ENCODE results near the gene KRT71.

The KRT71 gene

GRCh38 chr12:52539083-52539820, 13.7 kb downstream of the KRT71 start:
- no peaks in the 10 kb centered on the region for H3K27me3 ChIP-seq (ENCODE audit: control insufficient read depth, low read length)
- TF ChIP-seq CTCF (IDR thresholded peaks at IDR 0.05; ENCODE audit: low read depth, low read length, poor library complexity, severe bottlenecking) (no peak), EZH2phosphoT487 (IDR thresholded peaks at IDR 0.05; ENCODE audit: borderline replicate concordance, low read length) (no peak)

DNA sequence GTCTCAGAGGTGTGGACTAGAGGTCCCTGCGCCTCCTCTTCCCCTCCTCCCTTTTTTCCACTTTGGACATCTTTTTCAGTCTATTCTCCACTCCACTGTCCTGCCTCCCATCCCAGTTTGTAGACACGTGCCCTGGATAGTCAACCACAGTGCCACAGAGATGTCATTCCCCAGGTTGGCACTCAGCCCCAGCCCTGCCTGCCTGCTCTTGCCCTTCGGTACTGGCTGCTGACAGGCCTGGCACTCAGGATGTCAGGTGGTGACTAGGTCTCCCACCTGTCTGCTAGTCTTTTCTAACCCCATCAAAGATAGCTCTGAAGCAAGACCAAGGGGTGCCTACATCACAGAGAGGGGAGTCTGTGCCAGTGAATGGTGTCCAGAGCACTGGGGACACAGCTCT, 15.8 kb downstream of the KRT71 start:
- H3F3A ChIP-seq (ENCODE audit: control insufficient read depth, insufficient read depth): no peaks in the 10 kb centered on the region
- H3K36me3 ChIP-seq (ENCODE audit: control insufficient read depth, low read length): no peaks in the 10 kb centered on the region
- no peak overlapping the region for H3K27ac ChIP-seq (ENCODE audit: low read depth, low read length)
- H3K9me2 ChIP-seq (replicated peaks; ENCODE audit: control insufficient read depth, low read length): no peaks in the 10 kb centered on the region
- no peaks in the 10 kb centered on the region for H4K20me1 ChIP-seq (ENCODE audit: control insufficient read depth, insufficient read depth, low read depth, low read length)
- no peak overlapping the region for H3K4me3 ChIP-seq (ENCODE audit: low read length)
- H3K79me2 ChIP-seq (ENCODE audit: control insufficient read depth, low read length): no peaks in the 10 kb centered on the region
- no peaks in the 10 kb centered on the region for H3K27me3 ChIP-seq (ENCODE audit: control insufficient read depth, low read length)
- H3K4me1 ChIP-seq (ENCODE audit: control insufficient read depth, low read length): no peaks in the 10 kb centered on the region
- no peak overlapping the region for H3K4me2 ChIP-seq (ENCODE audit: low read length)
- H3K9me3 ChIP-seq (ENCODE audit: control insufficient read depth, insufficient read depth, low read length): no peaks in the 10 kb centered on the region
- TF ChIP-seq CTCF (IDR thresholded peaks at IDR 0.05; ENCODE audit: low read depth, low read length, poor library complexity, severe bottlenecking) (no peak), EZH2phosphoT487 (IDR thresholded peaks at IDR 0.05; ENCODE audit: borderline replicate concordance, low read length) (no peak)

More at GRCh38 chr12:52539083-52539820, 13.7 kb downstream of the KRT71 start:
- H3K9me3 ChIP-seq (ENCODE audit: control insufficient read depth, insufficient read depth, low read length): no peaks in the 10 kb centered on the region
- no peak overlapping the region for H3K4me2 ChIP-seq (ENCODE audit: low read length)
- H3K36me3 ChIP-seq (ENCODE audit: control insufficient read depth, low read length): no peaks in the 10 kb centered on the region
- H4K20me1 ChIP-seq (ENCODE audit: control insufficient read depth, insufficient read depth, low read depth, low read length): no peaks in the 10 kb centered on the region
- H3K4me1 ChIP-seq (ENCODE audit: control insufficient read depth, low read length): no peaks in the 10 kb centered on the region
- H3K4me3 ChIP-seq (ENCODE audit: low read length): no peak overlapping the region
- H3K9me2 ChIP-seq (replicated peaks; ENCODE audit: control insufficient read depth, low read length): no peaks in the 10 kb centered on the region
- H3K27ac ChIP-seq (ENCODE audit: low read depth, low read length): no peak overlapping the region
- H3F3A ChIP-seq (ENCODE audit: control insufficient read depth, insufficient read depth): no peaks in the 10 kb centered on the region
- no peaks in the 10 kb centered on the region for H3K79me2 ChIP-seq (ENCODE audit: control insufficient read depth, low read length)

DNA sequence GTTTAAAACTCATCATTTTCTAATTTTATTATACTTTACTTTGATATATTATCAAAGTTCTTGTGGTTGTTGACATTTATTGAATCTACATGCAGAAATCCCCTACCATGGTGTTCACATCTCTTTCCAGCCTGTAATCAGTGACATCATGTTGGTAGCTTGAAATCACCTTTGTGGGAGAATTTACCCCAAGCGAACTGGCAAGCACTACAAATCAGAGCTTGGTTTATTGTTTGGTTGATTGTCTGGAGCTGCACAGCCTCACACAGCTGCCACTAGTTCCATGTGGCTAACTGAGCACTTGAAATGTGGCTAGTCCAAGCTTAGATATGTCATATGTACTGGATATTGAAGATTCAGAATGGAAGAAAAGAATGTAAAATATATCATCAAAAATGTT, 17.4 kb downstream of the KRT71 start:
- Histone ChIP-seq H4K20me1 (ENCODE audit: control insufficient read depth, insufficient read depth, low read depth, low read length) (no peaks in the 10 kb centered on the region), H3K27ac (ENCODE audit: low read depth, low read length) (no peak overlapping the region), H3K4me2 (ENCODE audit: low read length) (no peak overlapping the region), H3K79me2 (ENCODE audit: control insufficient read depth, low read length) (no peaks in the 10 kb centered on the region), H3K4me1 (ENCODE audit: control insufficient read depth, low read length) (no peaks in the 10 kb centered on the region), H3F3A (ENCODE audit: control insufficient read depth, insufficient read depth) (no peaks in the 10 kb centered on the region), H3K27me3 (ENCODE audit: control insufficient read depth, low read length) (no peaks in the 10 kb centered on the region), H3K9me2 (replicated peaks; ENCODE audit: control insufficient read depth, low read length) (no peaks in the 10 kb centered on the region), H3K36me3 (ENCODE audit: control insufficient read depth, low read length) (no peaks in the 10 kb centered on the region), H3K9me3 (ENCODE audit: control insufficient read depth, insufficient read depth, low read length) (no peaks in the 10 kb centered on the region), H3K4me3 (ENCODE audit: low read length) (no peak overlapping the region)
- TF ChIP-seq CTCF (IDR thresholded peaks at IDR 0.05; ENCODE audit: low read depth, low read length, poor library complexity, severe bottlenecking): no peak
- no peak for TF ChIP-seq EZH2phosphoT487 (IDR thresholded peaks at IDR 0.05; ENCODE audit: borderline replicate concordance, low read length)
